Effector memory CD4-positive, alpha-beta T cell (primary cell): Measurements from ENCODE around the gene METAP1D.

Experiments
- DNase-seq, 3 donors: peaks; one replicate each; pipeline ENCODE4 v3.0.0-alpha.2; 2020
- H3K27ac ChIP-seq: 2 replicates; pipeline ENCODE4 v1.7.0; 2013; ENCODE audit warnings: mild to moderate bottlenecking, low read length, moderate library complexity; ENCODE audit not compliant: insufficient read depth, poor library complexity, severe bottlenecking
- H3K27me3 ChIP-seq: replicated peaks from 2 replicates; pipeline ENCODE4 v1.7.0; 2013; ENCODE audit warnings: mild to moderate bottlenecking, low read length; ENCODE audit not compliant: insufficient read depth, control insufficient read depth, poor library complexity, severe bottlenecking
- H3K36me3 ChIP-seq: 2 replicates; pipeline ENCODE4 v1.7.0; 2013; ENCODE audit warnings: mild to moderate bottlenecking, low read length, moderate library complexity; ENCODE audit not compliant: control insufficient read depth, insufficient read depth
- H3K4me1 ChIP-seq: 2 replicates; pipeline ENCODE4 v1.7.0; 2013; ENCODE audit warnings: low read length, mild to moderate bottlenecking; ENCODE audit not compliant: control insufficient read depth, insufficient read depth, poor library complexity, severe bottlenecking
- H3K4me3 ChIP-seq: 2 replicates; pipeline ENCODE4 v1.7.0; 2013; ENCODE audit warnings: low read length, low read depth, mild to moderate bottlenecking; ENCODE audit not compliant: insufficient read depth, poor library complexity, severe bottlenecking
- H3K9me3 ChIP-seq: 2 replicates; pipeline ENCODE4 v1.7.0; 2013; ENCODE audit warnings: mild to moderate bottlenecking, low read length, moderate library complexity; ENCODE audit not compliant: control insufficient read depth

METAP1D gene

DNA sequence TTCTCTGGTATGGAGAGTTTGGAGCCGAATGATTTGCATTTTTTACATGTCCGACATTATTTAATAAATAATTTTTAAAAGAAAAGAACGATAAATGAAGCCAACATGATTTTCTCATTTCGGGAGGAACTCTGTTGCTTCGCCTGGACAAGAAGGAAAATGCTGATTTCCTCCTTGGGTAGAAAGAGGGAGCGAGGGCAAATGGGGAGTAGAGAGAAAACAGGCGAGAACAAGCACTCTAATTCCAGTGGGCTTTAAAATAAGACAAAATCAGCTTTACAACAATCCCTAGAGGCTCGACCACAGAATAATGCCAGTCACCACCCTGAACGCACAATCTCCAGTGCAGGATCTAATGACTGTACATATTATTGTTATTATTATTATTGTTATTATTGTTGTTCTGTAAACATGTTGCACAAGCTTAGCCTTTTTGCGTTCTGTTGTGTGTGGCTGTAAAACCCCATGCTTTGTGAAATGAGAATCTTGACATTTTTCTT is 89.3 kb downstream of the METAP1D start:
- H3K27me3 ChIP-seq: peaks cover 99% of the 10 kb centered on the region
- peaks cover 38% of the 10 kb centered on the region for H3K4me1 ChIP-seq

DNA sequence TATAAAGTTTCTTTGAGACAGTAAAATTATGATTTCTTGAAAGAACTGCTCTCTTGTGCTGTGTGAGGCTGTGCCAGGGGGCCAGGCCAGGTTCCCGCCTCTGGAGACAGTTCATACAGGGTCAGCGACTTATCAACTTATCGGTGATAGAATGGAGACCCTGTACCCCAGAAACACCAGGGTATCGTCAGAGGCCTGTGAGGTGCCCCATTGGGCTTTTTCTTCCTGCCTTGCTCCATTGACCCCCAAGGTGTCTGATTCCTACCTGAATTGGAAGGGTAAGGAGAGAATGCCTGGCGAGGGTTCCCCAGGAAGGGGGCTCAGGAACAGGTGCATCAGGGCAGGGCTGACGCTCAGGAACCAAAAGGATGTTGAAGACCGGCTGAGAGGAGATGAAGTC is 89.9 kb downstream of the METAP1D start:
- Histone ChIP-seq H3K36me3 (no peaks in the 10 kb centered on the region), H3K4me1 (peaks cover 38% of the 10 kb centered on the region), H3K9me3 (no peaks in the 10 kb centered on the region), H3K4me3 (no peak overlapping the region), H3K27ac (no peak overlapping the region), H3K27me3 (peaks cover 99% of the 10 kb centered on the region)
- DNase-seq: no peak

More for the DNA sequence above, 89.3 kb downstream of the METAP1D start:
- Histone ChIP-seq H3K9me3 (no peaks in the 10 kb centered on the region), H3K27ac (no peak overlapping the region), H3K4me3 (no peak overlapping the region), H3K36me3 (no peaks in the 10 kb centered on the region)
- DNase-seq: no peak

DNA sequence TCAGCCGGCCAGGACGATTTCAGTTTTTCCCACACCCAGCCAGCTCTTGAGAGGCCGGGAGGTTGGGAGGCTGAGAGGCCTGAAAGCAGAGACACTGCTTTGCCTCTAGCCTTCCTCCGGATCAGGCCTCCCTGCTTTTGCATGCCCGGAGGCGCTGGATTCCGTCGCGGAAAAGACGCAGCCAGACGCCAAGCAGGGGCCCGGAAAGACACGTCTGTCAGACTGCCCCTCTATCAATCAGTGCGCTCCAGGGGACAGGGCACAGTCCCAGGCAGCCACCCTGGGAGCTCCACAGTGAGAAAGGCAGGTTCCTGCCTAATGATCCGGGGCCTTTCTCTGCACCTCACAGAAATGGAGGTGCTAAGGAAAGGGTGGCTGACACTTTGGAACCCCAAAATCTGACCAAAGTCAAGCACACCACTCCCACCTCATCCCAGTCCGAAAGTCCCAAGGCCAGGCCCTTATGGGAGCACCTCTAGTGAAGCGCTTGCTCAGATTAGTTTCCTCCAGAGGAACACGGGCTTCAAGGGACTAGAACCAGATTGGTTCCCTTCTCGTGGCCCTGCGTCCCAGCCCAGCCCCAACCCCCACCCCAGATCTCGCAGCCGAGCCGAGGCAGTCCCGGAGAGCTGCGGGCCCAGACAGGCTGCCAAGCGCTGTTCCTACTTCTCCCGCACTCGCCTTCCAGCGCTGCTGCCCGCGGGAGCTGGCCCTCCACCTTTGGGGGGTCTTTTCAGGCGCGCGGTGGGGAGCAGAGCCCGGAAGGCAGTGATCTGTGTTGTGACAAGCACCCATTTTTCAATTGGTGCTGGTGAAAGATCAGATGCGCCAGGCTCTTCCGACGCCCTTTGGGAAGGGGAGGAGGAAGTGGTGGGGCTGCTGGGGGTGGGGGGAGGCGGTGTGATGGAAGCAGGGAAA is 90.5 kb downstream of the METAP1D start:
- no peaks in the 10 kb centered on the region for H3K9me3 ChIP-seq
- peaks cover 38% of the 10 kb centered on the region for H3K4me1 ChIP-seq
- H3K4me3 ChIP-seq: no peak overlapping the region
- peaks cover 99% of the 10 kb centered on the region for H3K27me3 ChIP-seq
- H3K36me3 ChIP-seq: no peaks in the 10 kb centered on the region
- DNase-seq: no peak
- H3K27ac ChIP-seq: no peak overlapping the region

DNA sequence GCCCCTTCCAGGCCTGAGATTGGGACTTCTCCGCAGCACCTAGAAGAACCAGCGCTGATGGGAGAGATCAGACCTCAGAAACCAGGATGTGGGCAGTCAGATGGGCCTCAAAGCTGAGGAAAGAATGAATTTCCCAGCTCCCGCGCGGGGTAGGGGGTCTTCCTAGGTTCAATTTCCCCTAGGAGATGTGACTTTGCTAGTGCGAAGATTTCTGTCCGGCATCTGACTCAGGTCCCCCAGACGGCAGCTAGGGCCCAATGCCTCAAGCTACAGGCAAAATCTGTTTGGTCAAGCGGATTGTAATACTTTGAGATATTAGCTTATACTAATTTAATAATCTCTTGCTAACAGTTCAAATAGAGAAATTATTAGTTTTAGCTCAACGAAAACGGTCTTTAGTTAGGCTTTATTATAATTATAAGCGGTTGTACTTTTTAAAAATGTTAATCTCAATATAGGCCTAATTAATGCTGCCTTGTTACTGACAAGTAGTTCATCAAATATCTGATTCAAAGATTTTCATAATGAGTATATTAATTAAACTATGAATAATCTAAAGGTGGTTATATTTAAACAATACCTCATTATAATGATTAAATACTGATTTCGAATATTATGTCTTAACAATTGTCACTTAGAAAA is 91.4 kb downstream of the METAP1D start:
- Histone ChIP-seq H3K27ac (no peak overlapping the region), H3K36me3 (no peaks in the 10 kb centered on the region), H3K9me3 (no peaks in the 10 kb centered on the region), H3K4me3 (no peak overlapping the region), H3K4me1 (peaks cover 39% of the 10 kb centered on the region), H3K27me3 (peaks cover 99% of the 10 kb centered on the region)
- no peak for DNase-seq

DNA sequence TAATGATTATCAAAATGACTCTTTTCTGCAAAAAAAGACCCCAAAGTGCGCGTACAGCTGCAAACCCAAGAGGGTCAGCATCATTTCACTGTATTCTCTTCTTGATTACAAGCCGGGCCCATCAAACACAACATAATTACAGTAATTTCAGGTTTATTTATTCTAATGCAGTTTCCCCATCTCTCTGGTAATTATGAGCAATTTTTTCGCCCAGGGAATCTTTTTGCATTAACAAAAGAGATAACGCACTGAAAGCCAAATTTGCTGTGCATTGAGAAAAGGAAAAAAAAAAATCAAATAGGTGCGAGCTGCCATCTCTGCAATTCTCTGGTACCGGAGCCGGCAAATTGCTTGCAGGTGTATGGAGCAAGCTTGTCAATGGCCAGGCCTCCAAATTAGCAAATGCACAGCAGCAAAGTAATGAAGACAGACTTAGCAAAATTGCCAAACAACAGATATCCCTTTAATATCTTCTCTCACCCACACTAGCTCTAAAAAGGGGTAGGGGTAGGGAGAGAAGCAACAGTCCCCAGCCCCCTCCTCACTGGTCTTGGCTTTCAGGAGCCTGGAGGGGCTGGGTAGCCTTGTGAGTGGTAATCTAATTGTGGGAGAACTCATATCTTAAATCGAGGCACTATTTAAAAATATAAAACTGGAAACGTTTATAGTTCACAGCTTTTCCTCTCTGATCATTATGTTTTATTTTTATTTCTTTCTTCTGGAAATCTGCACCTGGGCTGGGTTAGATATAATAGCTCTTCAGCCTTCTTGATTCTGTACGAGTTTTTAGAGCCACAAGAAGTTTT is 92.2 kb downstream of the METAP1D start:
- Histone ChIP-seq H3K36me3 (no peaks in the 10 kb centered on the region), H3K9me3 (no peaks in the 10 kb centered on the region), H3K27ac (no peak overlapping the region), H3K4me3 (no peak overlapping the region), H3K27me3 (peaks cover 99% of the 10 kb centered on the region), H3K4me1 (peaks cover 39% of the 10 kb centered on the region)
- DNase-seq: no peak

DNA sequence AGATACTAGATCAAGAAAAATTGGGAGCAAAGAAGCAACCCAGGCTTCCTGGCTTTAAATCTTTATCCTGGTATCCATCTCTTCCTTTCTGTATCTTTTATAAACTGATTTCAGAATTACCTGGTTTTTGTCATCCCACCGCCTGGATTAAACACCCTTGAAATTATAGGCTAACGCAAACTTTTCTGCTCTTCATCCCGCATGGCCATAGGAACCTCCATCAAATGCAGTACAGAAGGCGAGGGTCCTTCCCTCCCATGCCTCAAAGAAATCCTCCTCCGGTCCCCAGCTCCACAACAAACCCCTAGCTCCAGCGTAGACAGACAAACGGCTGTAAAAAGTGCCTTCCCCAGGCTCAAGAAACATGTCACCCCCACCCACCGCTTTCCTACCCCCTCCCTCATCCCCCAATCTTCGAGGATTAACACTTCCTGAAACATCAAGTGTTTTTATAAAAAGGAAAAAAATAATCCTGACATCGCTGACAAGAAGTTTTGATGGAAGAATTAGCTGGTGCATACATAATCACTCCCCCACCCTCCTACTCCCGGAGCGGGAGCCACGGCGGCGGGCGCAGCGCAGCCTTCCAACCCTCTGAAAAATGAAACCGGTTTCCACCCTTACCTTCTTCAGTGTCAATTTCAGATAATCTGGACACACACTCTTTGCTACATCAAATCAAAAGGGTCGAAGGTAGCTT is 93.1 kb downstream of the METAP1D start:
- H3K27ac ChIP-seq: no peak overlapping the region
- DNase-seq: no peak
- H3K36me3 ChIP-seq: no peaks in the 10 kb centered on the region
- H3K4me3 ChIP-seq: no peak overlapping the region
- peaks cover 43% of the 10 kb centered on the region for H3K4me1 ChIP-seq
- H3K9me3 ChIP-seq: no peaks in the 10 kb centered on the region
- peaks cover 99% of the 10 kb centered on the region for H3K27me3 ChIP-seq

DNA sequence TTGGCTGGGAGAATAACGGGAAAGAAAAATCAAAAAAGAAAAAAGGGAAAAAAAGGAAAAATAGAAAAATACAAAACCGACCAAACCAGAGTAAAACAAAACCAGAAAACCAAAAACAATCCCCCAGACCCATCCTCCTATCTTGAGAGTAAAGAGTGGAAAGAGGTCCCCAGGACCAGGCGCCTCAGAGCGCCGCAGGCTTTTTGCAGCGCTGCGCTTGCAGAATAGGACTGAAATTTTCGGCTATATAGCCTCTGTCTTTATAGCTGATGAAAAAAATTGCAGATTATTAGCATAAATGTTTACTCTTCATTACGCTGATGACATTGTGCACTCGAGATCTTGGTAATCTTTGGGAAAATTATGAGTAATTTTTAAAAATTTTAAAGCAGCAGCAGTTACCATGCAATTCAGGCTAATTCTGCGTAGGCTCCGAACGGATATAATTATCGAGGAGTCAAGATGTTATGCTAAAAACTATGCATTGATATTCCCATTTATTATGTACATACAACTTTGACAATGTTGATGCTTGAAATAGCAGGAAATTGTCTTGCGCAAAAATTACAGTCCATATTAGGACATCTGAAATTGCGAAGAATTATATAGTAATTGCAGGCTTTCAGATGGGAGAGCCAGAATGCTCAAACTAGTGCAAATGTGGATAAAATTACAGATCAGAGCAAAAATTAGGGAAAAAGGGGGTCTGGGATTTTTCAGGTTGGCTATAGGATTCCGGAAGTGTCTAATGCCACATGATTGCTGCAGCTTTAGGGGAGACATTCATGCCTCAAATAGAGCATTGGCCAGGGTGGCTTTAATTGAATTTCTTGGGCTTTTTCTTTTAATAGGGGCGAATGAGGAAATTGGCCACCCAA is 93.9 kb downstream of the METAP1D start:
- H3K27me3 ChIP-seq: peaks cover 99% of the 10 kb centered on the region
- no peaks in the 10 kb centered on the region for H3K9me3 ChIP-seq
- H3K36me3 ChIP-seq: no peaks in the 10 kb centered on the region
- H3K4me3 ChIP-seq: no peak overlapping the region
- no peak overlapping the region for H3K27ac ChIP-seq
- peaks cover 41% of the 10 kb centered on the region for H3K4me1 ChIP-seq
- DNase-seq: no peak

DNA sequence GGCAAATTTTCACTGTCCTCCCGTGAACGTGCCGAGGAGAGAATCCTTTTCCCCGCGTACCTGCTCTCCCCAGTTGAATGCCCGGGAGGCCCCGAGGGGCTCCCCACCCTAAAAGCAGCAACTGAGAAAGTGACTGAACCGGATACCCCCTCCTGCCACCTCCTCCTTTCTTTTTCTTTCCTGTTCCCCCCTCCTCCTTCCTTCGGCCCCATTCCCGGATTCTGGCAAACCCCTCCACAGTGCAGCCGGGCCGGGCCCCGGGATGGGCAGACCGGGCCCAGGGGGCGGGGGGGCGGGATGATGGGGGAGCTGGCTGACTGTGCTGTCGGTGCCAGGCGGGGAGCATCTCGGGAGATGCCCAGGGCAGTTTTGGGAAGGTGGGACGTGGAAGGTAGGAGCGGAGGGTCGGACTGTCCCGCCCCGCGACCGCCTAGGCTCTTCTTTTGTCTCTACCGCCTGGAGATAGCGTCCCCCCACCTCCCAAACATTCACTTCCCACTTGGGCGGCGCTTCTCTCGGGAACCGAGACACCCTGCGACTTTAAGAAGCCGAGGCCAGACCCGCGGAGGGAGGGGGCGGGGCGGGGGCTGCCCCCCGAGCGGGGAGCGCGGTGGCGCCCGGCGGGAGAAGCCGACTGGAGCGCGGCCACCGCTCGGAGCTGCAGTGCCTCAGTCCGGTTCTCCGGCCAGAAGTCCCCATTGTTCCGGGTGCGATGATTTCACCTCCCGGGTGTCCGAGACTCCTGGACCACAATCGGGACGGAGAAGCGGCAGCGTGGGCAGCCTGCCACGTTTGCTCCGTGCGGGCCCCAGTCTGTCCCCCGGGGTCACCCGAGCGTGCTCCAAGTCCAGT is 94.8 kb downstream of the METAP1D start:
- Histone ChIP-seq H3K36me3 (no peaks in the 10 kb centered on the region), H3K27me3 (peaks cover 100% of the 10 kb centered on the region), H3K27ac (no peak overlapping the region), H3K4me1 (peaks cover 48% of the 10 kb centered on the region), H3K4me3 (peak overlapping the region; percentile 49), H3K9me3 (no peaks in the 10 kb centered on the region)
- DNase-seq: no peak
